ENCODE data around the gene C14orf180. TPM values are rescaled to one million over a fixed set of nuclear protein-coding genes. Genes with fewer than 3 reads are reported as not detected.

C14orf180 gene
- total and polyA plus RNA-seq, 2 of the 8 experiments (the other 6 are each of a cell fraction or from before 2014, with no cell fraction given) = not detected

- POLR2A ChIA-PET (ENCODE audit: partially characterized antibody) = no interaction called here
- H2BK20ac ChIP-seq (ENCODE audit: low read length) = peak overlapping the region; percentile 73; the same call in 1 of the 2 replicates
- no peak overlapping the region for H2BK120ac ChIP-seq (replicated peaks; ENCODE audit: low read depth, low read length)
- H3K4ac ChIP-seq (replicated peaks; ENCODE audit: insufficient read length, low read depth, low read length) = no peak overlapping the region
- no peak overlapping the region for H2AFZ ChIP-seq (ENCODE audit: low read length)
- H3K79me1 ChIP-seq (ENCODE audit: low read depth, low read length) = no peaks in the 10 kb centered on the region
- no peaks in the 10 kb centered on the region for H3K9me3 ChIP-seq (ENCODE audit: insufficient read depth in 2 of 2, low read depth in 1 of 2, low read length in 1 of 2)
- 86% methylated on average over 17 of the region's 17 CpGs; no CpG with 5 or more reads in 1 of the 2 experiments for WGBS, 2 experiments (ENCODE audit: extremely low coverage in 1 of 2, insufficient coverage in 1 of 2, insufficient read length in 1 of 2, insufficient replicate concordance in 2 of 2, low coverage in 1 of 2, low lambda C conversion rate in 2 of 2, missing lambda C conversion rate in 1 of 2)
- no peak overlapping the region for H3K27ac ChIP-seq (ENCODE audit: low read depth, low read length)
- no peak overlapping the region for H3K14ac ChIP-seq (ENCODE audit: insufficient read length)
- CTCF ChIA-PET (ENCODE audit: partially characterized antibody) = no interaction called here
- no peak overlapping the region; the same call in 1 of the 2 replicates for H2AK5ac ChIP-seq (ENCODE audit: low read depth, low read length)
- no peak overlapping the region for H3K9ac ChIP-seq (replicated peaks in 1 of 4; ENCODE audit: extremely low read depth in 1 of 4, low read depth in 3 of 4, low read length in 3 of 4)
- H3K56ac ChIP-seq (replicated peaks; ENCODE audit: insufficient read length, low read depth, low read length) = no peak overlapping the region
- peaks cover 2% of the 10 kb centered on the region; the same call in 1 of the 2 replicates for H3K23me2 ChIP-seq (ENCODE audit: low read depth, low read length)
- no peak overlapping the region for H4K91ac ChIP-seq (replicated peaks; ENCODE audit: insufficient read length, low read length)
- TF ChIP-seq RFX5 (IDR thresholded peaks at IDR 0.05; ENCODE audit: borderline replicate concordance, low read depth, low read length) = no peak
- no peak for TF ChIP-seq CBX5 (IDR thresholded peaks at IDR 0.05; ENCODE audit: low read depth, low read length)
- no peak for TF ChIP-seq TAF7 (optimal IDR thresholded peaks at IDR 0.05; ENCODE audit: borderline replicate concordance, low read depth, low read length)
- no peak overlapping the region for H3K18ac ChIP-seq (ENCODE audit: extremely low read depth, low read length)
- no peaks in the 10 kb centered on the region for H3K79me2 ChIP-seq (ENCODE audit: control insufficient read depth in 1 of 2, insufficient read depth in 2 of 2, low read length in 2 of 2)
- peak overlapping the region; percentile 88; the same call in 1 of the 2 replicates for H2BK12ac ChIP-seq (ENCODE audit: low read depth, low read length)
- no peak overlapping the region for H4K5ac ChIP-seq (ENCODE audit: insufficient read length, low read depth, low read length)
- H4K8ac ChIP-seq (ENCODE audit: extremely low read depth, insufficient read depth, low read length) = no peak overlapping the region
- FAIRE-seq (no peak), DNase-seq (ENCODE audit: low read depth in 1 of 2, low spot score in 2 of 2) (peak in 1 of 2 experiments; percentile 33)
- H3K27me3 ChIP-seq (replicated peaks in 1 of 4; ENCODE audit: control insufficient read depth in 3 of 4, extremely low read depth in 1 of 4, insufficient read depth in 3 of 4, low read length in 3 of 4) = no peaks in the 10 kb centered on the region; a peak in 1 of 7 replicates
- H3K23ac ChIP-seq (ENCODE audit: insufficient read length) = no peak overlapping the region
- H3K36me3 ChIP-seq (ENCODE audit: control insufficient read depth in 2 of 4, insufficient read depth in 4 of 4, low read length in 3 of 4) = no peaks in the 10 kb centered on the region
- H3K4me1 ChIP-seq (replicated peaks in 1 of 4; ENCODE audit: control insufficient read depth in 3 of 4, insufficient read depth in 4 of 4, low read length in 3 of 4) = peaks cover 0 to 2% (median under 1%) of the 10 kb centered on the region in 4 experiments; a peak in 3 of 7 replicates
- no peak overlapping the region for H3K4me3 ChIP-seq (ENCODE audit: extremely low read depth in 1 of 4, insufficient read depth in 2 of 4, low read depth in 3 of 4, low read length in 4 of 4)
- H3K4me2 ChIP-seq (ENCODE audit: insufficient read depth in 1 of 2, low read depth in 2 of 2, low read length in 2 of 2) = no peak overlapping the region
- H4K20me1 ChIP-seq (replicated peaks in 1 of 2; ENCODE audit: control insufficient read depth in 1 of 2, insufficient read depth in 2 of 2, low read length in 2 of 2) = peaks cover 0 to 3% of the 10 kb centered on the region in 2 experiments
- H2BK5ac ChIP-seq (ENCODE audit: low read depth, low read length) = peak overlapping the region; percentile 26; the same call in 1 of the 2 replicates
- peak overlapping the region; percentile 89 for H2BK15ac ChIP-seq (ENCODE audit: low read length)
These were observed 35.1 kb upstream of the C14orf180 start for GRCh38 chr14:104544362-104544961.
